HG03460 (cell line): ENCODE data around the gene MTREX.

Source experiments
- ATAC-seq: cut with Tn5 transposase; IDR thresholded peaks from one replicate; pipeline ENCODE4 v1.9.1; 2021; ENCODE audit not compliant: unreplicated experiment

The MTREX gene

GRCh38 chr5:55426455-55426854 lies 118.7 kb downstream of the MTREX start:
- no peak for ATAC-seq

GRCh38 chr5:55427157-55427556 lies 119.4 kb downstream of the MTREX start:
- ATAC-seq: no peak

- ATAC-seq: no peak
Measured at GRCh38 chr5:55429221-55429612, 121.4 kb downstream of the MTREX start.

- no peak for ATAC-seq
Measured at GRCh38 chr5:55429613-55430253, 121.9 kb downstream of the MTREX start.

GRCh38 chr5:55432549-55432948 lies 124.8 kb downstream of the MTREX start:
- no peak for ATAC-seq

- no peak for ATAC-seq
Measured at GRCh38 chr5:55437452-55437851, 129.7 kb downstream of the MTREX start.

- ATAC-seq: no peak
Measured at GRCh38 chr5:55437859-55438206, 130.0 kb downstream of the MTREX start.

GRCh38 chr5:55438998-55439397 lies 131.2 kb downstream of the MTREX start:
- no peak for ATAC-seq

- no peak for ATAC-seq
Measured at GRCh38 chr5:55440188-55440646, 132.4 kb downstream of the MTREX start.

- ATAC-seq: no peak
Measured at GRCh38 chr5:55441107-55441771, 133.4 kb downstream of the MTREX start.

GRCh38 chr5:55441954-55442353 lies 134.2 kb downstream of the MTREX start:
- no peak for ATAC-seq

- ATAC-seq: no peak
Measured at GRCh38 chr5:55445791-55446190, 138.0 kb downstream of the MTREX start.

- no peak for ATAC-seq
Measured at GRCh38 chr5:55446640-55447351, 139.0 kb downstream of the MTREX start.

- ATAC-seq: no peak
Measured at GRCh38 chr5:55450050-55450765, 142.4 kb downstream of the MTREX start.

- ATAC-seq: no peak
Measured at GRCh38 chr5:55451976-55452375, 144.2 kb downstream of the MTREX start.

- no peak for ATAC-seq
Measured at GRCh38 chr5:55453211-55453610, 145.4 kb downstream of the MTREX start.

GRCh38 chr5:55454282-55454681 lies 146.5 kb downstream of the MTREX start:
- no peak for ATAC-seq

- no peak for ATAC-seq
Measured at GRCh38 chr5:55456216-55456895, 148.6 kb downstream of the MTREX start.

GRCh38 chr5:55459572-55459971 lies 151.8 kb downstream of the MTREX start:
- ATAC-seq: no peak

- no peak for ATAC-seq
Measured at GRCh38 chr5:55463613-55464012, 155.8 kb downstream of the MTREX start.
